Endothelial cell of umbilical vein (primary cell): ENCODE measurements around the gene CBFA2T3. TPM values are rescaled to one million over a fixed set of nuclear protein-coding genes. Genes with fewer than 3 reads are reported as not detected.

ENCODE experiments used
- BruUV-seq: library from RNA; stranded (reverse); fragments of 400-500 nt; replicated peaks from 2 replicates; lab custom pipeline; 2021; lab: Mats Ljungman, UMichigan
- CTCF ChIA-PET: fragments of 300-600, 350-600 bp; sonication (Branson Sonifier 250); formaldehyde crosslinking; loops from one replicate; lab custom pipeline; 2021; ENCODE audit warnings: antibody characterized with exemption, inconsistent platforms; lab: Charles Lee
- POLR2A ChIA-PET: fragments of 300-600, 350-600 bp; sonication (Branson Sonifier 250); formaldehyde crosslinking; loops from one replicate; lab custom pipeline; 2021; ENCODE audit warnings: antibody characterized with exemption, inconsistent platforms; lab: Charles Lee
- DNase-seq: peaks from one replicate; pipeline ENCODE4 v3.0.0-alpha.2; 2011; ENCODE audit warnings: low read depth, low spot score
- FAIRE-seq: peaks from 2 replicates; lab custom pipeline; 2011; peaks lifted over from hg19 to GRCh38; lab: Jason Lieb, UNC
- H2AFZ ChIP-seq: 2 replicates; pipeline ENCODE4 v1.6.0; 2012; ENCODE audit warnings: low read depth, low read length, control low read depth, inconsistent platforms
- H3K27ac ChIP-seq: 2 replicates; pipeline ENCODE4 v1.5.1; 2011; ENCODE audit warnings: low read depth, mild to moderate bottlenecking, control low read depth, low read length, moderate library complexity; ENCODE audit not compliant: insufficient read depth
- H3K27me3 ChIP-seq, 2 experiments: 2 replicates each; pipeline versions ENCODE4 v1.6.0 to v1.6.1; 2011; ENCODE audit warnings: low read length in 2 of 2, mixed read lengths in 1 of 2; ENCODE audit not compliant: control insufficient read depth in 2 of 2, insufficient read depth in 2 of 2
- H3K36me3 ChIP-seq, 2 experiments: 2 replicates in 1 of 2; 3 replicates in 1 of 2; pipeline ENCODE4 v1.5.1; 2011; ENCODE audit warnings: low read length in 2 of 2, mild to moderate bottlenecking in 1 of 2, moderate library complexity in 1 of 2; ENCODE audit not compliant: control insufficient read depth in 2 of 2, insufficient read depth in 2 of 2; ENCODE audit errors: extremely low read depth in 1 of 2
- H3K4me1 ChIP-seq: 3 replicates; pipeline ENCODE4 v1.5.1; 2011; ENCODE audit warnings: mild to moderate bottlenecking, low read length; ENCODE audit not compliant: control insufficient read depth, insufficient read depth; ENCODE audit errors: extremely low read depth
- H3K4me2 ChIP-seq: 2 replicates; pipeline ENCODE4 v1.6.1; 2011; ENCODE audit warnings: low read length, control low read depth, mixed read lengths; ENCODE audit not compliant: insufficient read depth
- H3K4me3 ChIP-seq, 3 experiments: fragments of 200-600 bp in 1 of 3; sonication (generic), shearing (Covaris generic) in 1 of 3; replicated peaks in 1 of 3; 2 replicates each; pipeline ENCODE4 v1.5.1; 2011 to 2016; ENCODE audit warnings: control low read depth in 3 of 3, low read length in 3 of 3, mild to moderate bottlenecking in 2 of 3, inconsistent platforms in 1 of 3, low read depth in 1 of 3, moderate library complexity in 1 of 3; ENCODE audit not compliant: insufficient read depth in 1 of 3
- H3K79me2 ChIP-seq: 2 replicates; pipeline ENCODE4 v1.6.0; 2012; ENCODE audit warnings: low read length, inconsistent platforms; ENCODE audit not compliant: control insufficient read depth, insufficient read depth
- H3K9ac ChIP-seq: replicated peaks from 2 replicates; pipeline ENCODE3; 2011; ENCODE audit warnings: low read length, control low read depth; ENCODE audit not compliant: insufficient read depth; ENCODE audit errors: extremely low read depth
- H3K9me1 ChIP-seq: replicated peaks from 3 replicates; pipeline ENCODE4 v1.6.0; 2011; ENCODE audit warnings: mild to moderate bottlenecking, low read length; ENCODE audit not compliant: control insufficient read depth, insufficient read depth; ENCODE audit errors: extremely low read depth
- H3K9me3 ChIP-seq: replicated peaks from 2 replicates; pipeline ENCODE4 v1.5.1; 2012; ENCODE audit warnings: low read length, inconsistent platforms; ENCODE audit not compliant: control insufficient read depth, insufficient read depth
- H4K20me1 ChIP-seq: replicated peaks from 2 replicates; pipeline ENCODE3; 2011; ENCODE audit warnings: mild to moderate bottlenecking, low read length; ENCODE audit not compliant: control insufficient read depth, insufficient read depth; ENCODE audit errors: extremely low read depth
- CTCF ChIP-seq, 2 donors: IDR thresholded peaks; 1 replicate in 1 of 2; 2 replicates in 1 of 2; pipeline ENCODE4 v1.5.1; 2011; ENCODE audit warnings: low read length in 2 of 2, mild to moderate bottlenecking in 2 of 2, moderate library complexity in 2 of 2, control low read depth in 1 of 2, inconsistent platforms in 1 of 2, low read depth in 1 of 2; ENCODE audit not compliant: insufficient read depth in 1 of 2; ENCODE audit errors: extremely low read depth in 1 of 2
- EZH2 ChIP-seq: IDR thresholded peaks from 2 replicates; pipeline ENCODE4 v1.6.1; 2012; ENCODE audit warnings: borderline replicate concordance, low read depth, mild to moderate bottlenecking, moderate library complexity, low read length, inconsistent platforms; ENCODE audit not compliant: severe bottlenecking
- FOS ChIP-seq: IDR thresholded peaks from 2 replicates; pipeline ENCODE4 v1.6.1; 2011; ENCODE audit warnings: mild to moderate bottlenecking, low read length, moderate library complexity, borderline replicate concordance; ENCODE audit not compliant: insufficient read depth
- GATA2 ChIP-seq: IDR thresholded peaks from 2 replicates; pipeline ENCODE4 v1.7.0; 2011; ENCODE audit warnings: low read depth, mild to moderate bottlenecking, moderate library complexity, mixed read lengths, low read length; ENCODE audit not compliant: insufficient read length, insufficient read depth
- JUN ChIP-seq: IDR thresholded peaks from 2 replicates; pipeline ENCODE4 v1.6.1; 2011; ENCODE audit warnings: borderline replicate concordance, low read depth; ENCODE audit not compliant: insufficient read length, insufficient read depth
- MAX ChIP-seq: IDR thresholded peaks from 2 replicates; pipeline ENCODE4 v1.6.1; 2011; ENCODE audit not compliant: insufficient read depth, insufficient read length
- MYC ChIP-seq: IDR thresholded peaks from one replicate; pipeline ENCODE4 v1.6.1; 2011; ENCODE audit warnings: mild to moderate bottlenecking, low read depth, low read length
- POLR2A ChIP-seq: IDR thresholded peaks from 2 replicates; pipeline ENCODE4 v1.6.1; 2012; ENCODE audit warnings: low read depth, mild to moderate bottlenecking, control low read depth, low read length
- POLR2AphosphoS5 ChIP-seq: IDR thresholded peaks from 2 replicates; pipeline ENCODE4 v1.6.1; 2012; ENCODE audit warnings: low read depth, mild to moderate bottlenecking, control low read depth, low read length, moderate library complexity; ENCODE audit not compliant: insufficient read depth
- dilution Hi-C: fragments of 300-500 bp; cut with MboI; formaldehyde crosslinking; loops from one replicate; pipeline ENCODE4 v1.15.0; 2019; ENCODE audit warnings: low sequenced_read_pairs; ENCODE audit not compliant: extremely low pct_ligation_motif_present
- intact Hi-C: fragments of 100-400 bp; cut with micrococcal nuclease; formaldehyde crosslinking; loops from one replicate; pipeline ENCODE4 v1.10.0; 2022
- polyA plus RNA-seq, 4 experiments: library from polyadenylated mRNA; depleted of rRNA in 3 of 4; stranded (reverse) in 3 of 4; unstranded in 1 of 4; fragments of >200 nt; gene quantifications; 2 replicates each; pipeline versions ENCODE4 v1.2.1 to v1.2.3, GENCODE V29; 2011 to 2012; ENCODE audit warnings: missing spikeins in 1 of 4
- total RNA-seq: library from RNA; stranded (reverse); gene quantifications from 2 replicates; pipeline ENCODE4 v1.2.3, GENCODE V29; 2021

The CBFA2T3 gene
- total and polyA plus RNA-seq, 2 donors (not counting 3 experiments of a cell fraction or from before 2014, with no cell fraction given): not detected

GRCh38 chr16:88863426-88863825, 113.6 kb downstream of the CBFA2T3 start:
- TF ChIP-seq POLR2AphosphoS5 (no peak), MAX (no peak), FOS (no peak), POLR2A (no peak), MYC (no peak), GATA2 (no peak), CTCF (IDR thresholded peaks at IDR 0.05; ENCODE audit: extremely low read depth in 1 of 2, insufficient read depth in 1 of 2, low read depth in 1 of 2, low read length in 2 of 2) (no peak), JUN (no peak), EZH2 (no peak)
- Histone ChIP-seq H3K79me2 (no peaks in the 10 kb centered on the region), H3K36me3 (peaks cover 0 to 24% of the 10 kb centered on the region in 2 experiments), H3K27me3 (no peaks in the 10 kb centered on the region), H3K4me2 (no peak overlapping the region), H3K4me3 (no peak overlapping the region), H3K4me1 (no peaks in the 10 kb centered on the region), H3K9me3 (no peaks in the 10 kb centered on the region), H2AFZ (no peak overlapping the region), H3K9ac (no peak overlapping the region), H3K27ac (no peak overlapping the region), H3K9me1 (no peaks in the 10 kb centered on the region), H4K20me1 (no peaks in the 10 kb centered on the region)
- intact Hi-C loops (no loop called here), dilution Hi-C loops (no loop called here)
- BruUV-seq: no TSS peak
- no peak for FAIRE-seq
- CTCF ChIA-PET: no interaction called here
- POLR2A ChIA-PET: no interaction called here
- no peak for DNase-seq
